OCI-LY7 (cell line): Measurements from ENCODE around the gene NTF4. TPM values are rescaled to one million over a fixed set of nuclear protein-coding genes. Genes with fewer than 3 reads are reported as not detected.
"Not testable (repeated sequence)": the region's sequence is repeated elsewhere in the genome, so short reads cannot be mapped to it uniquely, and the experiment has no call there.

Experiments used
- BruUV-seq: library from RNA; stranded (reverse); fragments of 400-500 nt; replicated peaks from 2 replicates; lab custom pipeline; 2021; lab: Mats Ljungman, UMichigan
- CTCF ChIA-PET: fragments of 300-600 bp; sonication (Branson Sonifier 250); formaldehyde crosslinking; loops from one replicate; lab custom pipeline; 2022; ENCODE audit warnings: antibody characterized with exemption; ENCODE audit not compliant: unreplicated experiment; lab: Charles Lee
- POLR2A ChIA-PET: fragments of 300-600 bp; sonication (Branson Sonifier 250); formaldehyde crosslinking; loops from one replicate; lab custom pipeline; 2022; ENCODE audit warnings: antibody characterized with exemption; lab: Charles Lee
- DNase-seq: peaks from one replicate; pipeline ENCODE4 v3.0.0-alpha.2; 2015; ENCODE audit warnings: low spot score
- H2AFZ ChIP-seq: fragments of 200-600 bp; sonication (generic), shearing (Covaris generic); 2 replicates; pipeline ENCODE4 v1.6.1; 2014; ENCODE audit warnings: mild to moderate bottlenecking, antibody characterized with exemption, low read length, moderate library complexity
- H3K27ac ChIP-seq: fragments of 200-600 bp; sonication (generic); 2 replicates; pipeline ENCODE4 v1.5.1; 2014; ENCODE audit warnings: mixed run types, low read depth, mild to moderate bottlenecking, moderate library complexity, low read length, inconsistent platforms; ENCODE audit not compliant: poor library complexity, severe bottlenecking
- H3K36me3 ChIP-seq: fragments of 200-600 bp; sonication (generic); 2 replicates; pipeline ENCODE4 v1.6.1; 2014; ENCODE audit warnings: mild to moderate bottlenecking, antibody characterized with exemption, low read length, moderate library complexity, mixed read lengths; ENCODE audit not compliant: insufficient read depth
- H3K4me1 ChIP-seq: fragments of 200-600 bp; sonication (generic); 2 replicates; pipeline ENCODE4 v1.5.1; 2014; ENCODE audit warnings: mild to moderate bottlenecking, low read length; ENCODE audit not compliant: insufficient read depth, poor library complexity, severe bottlenecking
- H3K4me2 ChIP-seq: fragments of 200-600 bp; sonication (generic); 2 replicates; pipeline ENCODE4 v1.6.1; 2014; ENCODE audit warnings: mild to moderate bottlenecking, low read length
- H3K4me3 ChIP-seq: fragments of 200-600 bp; sonication (generic); 2 replicates; pipeline ENCODE4 v1.5.1; 2014; ENCODE audit warnings: mild to moderate bottlenecking, low read depth, low read length; ENCODE audit not compliant: poor library complexity, severe bottlenecking
- H3K79me2 ChIP-seq: fragments of 200-600 bp; sonication (generic); 2 replicates; pipeline ENCODE4 v1.6.1; 2016; ENCODE audit warnings: low read depth, mild to moderate bottlenecking, low read length, moderate library complexity, mixed read lengths; ENCODE audit not compliant: insufficient read depth
- H3K9me2 ChIP-seq: fragments of 200-600 bp; sonication (generic); 2 replicates; pipeline ENCODE4 v1.6.1; 2016; ENCODE audit warnings: mild to moderate bottlenecking, low read length, mixed read lengths; ENCODE audit not compliant: insufficient read depth
- H3K9me3 ChIP-seq: fragments of 200-600 bp; sonication (generic); 2 replicates; pipeline ENCODE4 v1.6.1; 2014; ENCODE audit warnings: mild to moderate bottlenecking, mixed run types, low read length, mixed read lengths
- H4K20me1 ChIP-seq: fragments of 200-600 bp; sonication (generic); 2 replicates; pipeline ENCODE4 v1.6.1; 2014; ENCODE audit warnings: mild to moderate bottlenecking, antibody characterized with exemption, low read length, moderate library complexity, mixed read lengths; ENCODE audit not compliant: insufficient read depth
- EZH2phosphoT487 ChIP-seq: fragments of 200-600 bp; sonication (generic); IDR thresholded peaks from 2 replicates; pipeline ENCODE4 v1.6.1; 2018; ENCODE audit warnings: low read depth, borderline replicate concordance, mild to moderate bottlenecking, mixed run types, antibody characterized with exemption, low read length, moderate library complexity, mixed read lengths
- intact Hi-C: fragments of 100-400 bp; cut with micrococcal nuclease; formaldehyde crosslinking; loops from one replicate; pipeline ENCODE4 v1.10.0; 2022; ENCODE audit not compliant: unreplicated experiment
- total RNA-seq, 2 experiments: library from RNA; depleted of rRNA in 1 of 2; stranded (reverse); fragments of >200 nt in 1 of 2; shearing (Covaris generic) in 1 of 2; gene quantifications; 2 replicates each; pipeline ENCODE4 v1.2.3, GENCODE V29; 2014 to 2022
- TF ChIP-seq, protein P1 (sequence below): fragments of 200-600 bp; sonication (generic); conservative IDR thresholded peaks from 2 replicates; pipeline ENCODE4 v1.5.1; 2014; ENCODE audit warnings: mild to moderate bottlenecking, antibody characterized with exemption, low read length, moderate library complexity, mixed read lengths

The NTF4 gene
- total RNA-seq, 2 experiments from 2014 or later, result not detected

DNA sequence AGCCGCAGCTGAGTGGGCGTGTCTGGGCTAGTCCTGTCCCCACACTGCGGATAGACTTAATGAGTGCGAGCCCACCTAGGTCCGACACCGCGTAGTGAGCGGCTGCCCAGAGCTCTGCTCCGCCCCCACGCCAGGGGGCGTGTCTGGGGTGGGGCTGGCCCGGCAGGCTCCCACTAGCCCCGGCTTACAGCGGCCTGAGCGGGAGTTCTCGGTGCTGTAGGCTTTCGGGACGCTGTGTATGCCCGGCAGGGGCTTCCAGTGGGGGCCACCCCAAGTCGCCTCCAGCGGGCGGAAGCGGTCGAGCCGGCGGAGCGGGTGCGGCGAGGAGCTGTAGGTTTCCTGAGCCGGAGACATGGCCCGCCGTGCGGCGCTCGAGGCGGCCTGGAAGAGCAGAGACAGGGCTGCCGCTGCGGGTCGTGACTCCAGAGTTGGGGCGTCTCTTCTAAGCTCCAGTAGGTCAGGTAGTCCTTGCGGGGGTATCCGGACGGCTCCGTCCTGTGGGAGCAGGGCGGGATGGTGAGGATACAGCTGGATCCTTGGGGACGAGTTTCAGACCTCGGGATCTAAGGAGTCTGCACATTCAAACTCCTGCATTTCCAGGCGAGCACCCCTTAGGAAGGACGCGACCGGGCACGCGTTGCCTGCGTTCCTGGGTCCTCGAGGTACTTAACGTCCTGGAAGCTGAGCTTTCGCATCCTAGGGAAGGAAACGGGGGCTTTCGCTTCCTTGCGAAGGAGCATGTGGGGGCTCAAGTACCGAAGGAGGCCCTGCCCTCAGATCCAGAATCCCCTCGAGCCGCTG lies 8.3 kb downstream of the NTF4 start:
- Histone ChIP-seq H3K4me3 (peak overlapping the region; percentile 42), H3K36me3 (no peaks in the 10 kb centered on the region), H3K4me2 (peak overlapping the region; percentile 49), H3K4me1 (no peaks in the 10 kb centered on the region), H3K79me2 (no peaks in the 10 kb centered on the region), H3K27ac (no peak overlapping the region), H2AFZ (no peak overlapping the region), H3K9me2 (no peaks in the 10 kb centered on the region), H4K20me1 (no peaks in the 10 kb centered on the region), H3K9me3 (no peaks in the 10 kb centered on the region)
- intact Hi-C loops, result no loop called here
- TF ChIP-seq EZH2phosphoT487, result no peak
- TF ChIP-seq, protein P1, sequence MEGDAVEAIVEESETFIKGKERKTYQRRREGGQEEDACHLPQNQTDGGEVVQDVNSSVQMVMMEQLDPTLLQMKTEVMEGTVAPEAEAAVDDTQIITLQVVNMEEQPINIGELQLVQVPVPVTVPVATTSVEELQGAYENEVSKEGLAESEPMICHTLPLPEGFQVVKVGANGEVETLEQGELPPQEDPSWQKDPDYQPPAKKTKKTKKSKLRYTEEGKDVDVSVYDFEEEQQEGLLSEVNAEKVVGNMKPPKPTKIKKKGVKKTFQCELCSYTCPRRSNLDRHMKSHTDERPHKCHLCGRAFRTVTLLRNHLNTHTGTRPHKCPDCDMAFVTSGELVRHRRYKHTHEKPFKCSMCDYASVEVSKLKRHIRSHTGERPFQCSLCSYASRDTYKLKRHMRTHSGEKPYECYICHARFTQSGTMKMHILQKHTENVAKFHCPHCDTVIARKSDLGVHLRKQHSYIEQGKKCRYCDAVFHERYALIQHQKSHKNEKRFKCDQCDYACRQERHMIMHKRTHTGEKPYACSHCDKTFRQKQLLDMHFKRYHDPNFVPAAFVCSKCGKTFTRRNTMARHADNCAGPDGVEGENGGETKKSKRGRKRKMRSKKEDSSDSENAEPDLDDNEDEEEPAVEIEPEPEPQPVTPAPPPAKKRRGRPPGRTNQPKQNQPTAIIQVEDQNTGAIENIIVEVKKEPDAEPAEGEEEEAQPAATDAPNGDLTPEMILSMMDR, result no peak; the same call in 1 of the 2 replicates
- peak; percentile 27 for DNase-seq
- ChIA-PET CTCF (interaction anchor here (0.5 kb wide), 1 partner anchor 71 kb away, joined by 5 read pairs; no protein-coding TSS in a partner anchor), POLR2A (no interaction called here)
- BruUV-seq, result no TSS peak

DNA sequence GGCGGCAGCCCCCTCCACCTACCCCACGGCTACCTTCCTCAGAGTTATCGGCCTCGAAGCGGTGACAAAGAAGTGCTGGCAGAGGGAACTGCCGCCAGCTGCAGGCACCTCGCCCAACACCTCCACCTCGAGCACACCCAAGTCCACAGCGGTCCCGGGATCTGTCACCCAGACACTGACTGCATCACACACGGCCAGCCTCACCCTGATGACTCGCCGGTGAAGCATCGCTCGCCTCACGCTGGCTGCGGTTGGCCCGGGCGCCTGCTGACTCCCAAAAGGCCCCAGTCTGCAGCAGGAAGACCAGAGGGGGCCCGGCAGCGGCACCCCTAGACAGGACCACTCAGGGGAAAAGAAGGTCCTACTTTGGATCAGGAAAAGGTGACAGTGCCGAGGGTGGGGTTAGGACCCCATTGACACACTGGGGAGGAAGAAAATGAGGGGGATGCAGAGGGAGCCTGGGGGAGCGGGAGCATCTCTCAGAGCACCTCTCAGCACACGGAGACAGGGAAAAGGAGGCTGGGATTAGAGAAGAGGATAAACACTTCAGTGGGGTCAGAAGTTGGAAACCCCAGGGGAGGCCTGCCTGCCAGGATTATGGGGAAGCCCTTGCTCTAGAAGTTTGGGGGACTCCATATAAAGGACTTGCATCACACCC lies 14.1 kb downstream of the NTF4 start:
- H3K4me3 ChIP-seq, CTCF ChIA-PET, H3K9me3 ChIP-seq, H2AFZ ChIP-seq, H3K4me2 ChIP-seq, H4K20me1 ChIP-seq, H3K27ac ChIP-seq, H3K4me1 ChIP-seq, POLR2A ChIA-PET, BruUV-seq, H3K79me2 ChIP-seq, H3K9me2 ChIP-seq, DNase-seq, H3K36me3 ChIP-seq, intact Hi-C loops: not testable (repeated sequence)

DNA sequence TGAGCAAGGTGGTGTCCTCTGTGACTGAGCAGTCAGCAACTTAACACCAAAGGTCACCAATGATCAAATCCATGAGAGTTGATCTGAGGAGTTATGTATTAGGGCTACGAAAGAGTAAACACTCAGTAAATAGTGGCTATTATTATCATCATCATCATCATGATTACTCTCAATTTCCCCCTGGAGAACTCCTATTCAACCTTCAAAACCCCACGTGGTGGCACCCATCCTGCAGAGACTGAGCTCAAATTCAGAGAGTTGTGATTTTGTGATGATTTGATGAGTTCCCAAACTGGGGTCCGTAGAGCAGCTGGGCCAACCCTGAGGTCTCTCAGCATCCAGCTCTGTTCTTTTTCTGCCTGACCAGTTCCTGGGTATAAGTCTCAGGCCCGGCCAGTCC lies 14.8 kb downstream of the NTF4 start:
- POLR2A ChIA-PET, H3K9me3 ChIP-seq, H3K4me2 ChIP-seq, DNase-seq, H3K9me2 ChIP-seq, H2AFZ ChIP-seq, H4K20me1 ChIP-seq, intact Hi-C loops, H3K4me3 ChIP-seq, BruUV-seq, H3K27ac ChIP-seq, H3K79me2 ChIP-seq, CTCF ChIA-PET, H3K4me1 ChIP-seq, H3K36me3 ChIP-seq: not testable (repeated sequence)

DNA sequence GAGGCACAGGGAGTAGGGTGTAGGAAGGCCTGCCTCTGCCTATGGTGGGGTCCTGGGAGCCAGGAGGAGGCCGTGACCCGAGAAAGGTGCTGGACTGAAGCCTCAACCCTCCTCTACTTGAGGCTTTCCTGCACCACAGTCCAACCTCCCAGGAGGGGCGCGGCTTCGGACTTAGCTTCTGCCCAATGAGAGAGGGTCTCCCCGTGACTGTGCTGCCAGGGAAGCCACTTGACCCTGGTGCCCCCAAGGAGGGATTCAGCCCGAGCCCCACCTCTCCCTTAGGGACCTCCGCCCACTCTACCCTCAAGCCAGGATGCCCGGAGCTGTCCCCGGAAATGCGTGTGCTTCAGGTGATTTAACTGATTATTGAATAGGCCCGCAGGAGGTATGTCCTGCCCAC lies 15.6 kb downstream of the NTF4 start, which contains the start of gene CGB8:
Gene CGB8 (minus strand): TSS at position 101 of the 400 bp plus-strand sequence. CDS start 372 bp downstream, outside the sequence.
- DNase-seq, CTCF ChIA-PET, BruUV-seq, H3K4me2 ChIP-seq, H3K4me1 ChIP-seq, H2AFZ ChIP-seq, H3K79me2 ChIP-seq, H3K9me3 ChIP-seq, H3K4me3 ChIP-seq, H3K36me3 ChIP-seq, POLR2A ChIA-PET, H3K9me2 ChIP-seq, intact Hi-C loops, H4K20me1 ChIP-seq, H3K27ac ChIP-seq: not testable (repeated sequence)

DNA sequence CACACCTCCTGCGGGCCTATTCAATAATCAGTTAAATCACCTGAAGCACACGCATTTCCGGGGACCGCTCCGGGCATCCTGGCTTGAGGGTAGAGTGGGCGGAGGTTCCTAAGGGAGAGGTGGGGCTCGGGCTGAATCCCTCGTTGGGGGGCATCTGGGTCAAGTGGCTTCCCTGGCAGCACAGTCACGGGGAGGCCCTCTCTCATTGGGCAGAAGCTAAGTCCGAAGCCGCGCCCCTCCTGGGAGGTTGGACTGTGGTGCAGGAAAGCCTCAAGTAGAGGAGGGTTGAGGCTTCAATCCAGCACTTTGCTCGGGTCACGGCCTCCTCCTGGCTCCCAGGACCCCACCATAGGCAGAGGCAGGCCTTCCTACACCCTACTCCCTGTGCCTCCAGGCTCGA lies 21.1 kb downstream of the NTF4 start, which contains the start of gene CGB5:
Gene CGB5 (plus strand): TSS at position 301 of the 400 bp plus-strand sequence. CDS start 362 bp downstream, outside the sequence.
- H3K27ac ChIP-seq, H3K9me2 ChIP-seq, POLR2A ChIA-PET, H3K9me3 ChIP-seq, H3K4me1 ChIP-seq, intact Hi-C loops, H3K79me2 ChIP-seq, H3K4me2 ChIP-seq, H3K4me3 ChIP-seq, BruUV-seq, H3K36me3 ChIP-seq, CTCF ChIA-PET, H2AFZ ChIP-seq, DNase-seq, H4K20me1 ChIP-seq: not testable (repeated sequence)
